GM18951 (cell line): ENCODE data around the gene KRTAP12-3.
"Not testable (repeated sequence)": the region's sequence is repeated elsewhere in the genome, so short reads cannot be mapped to it uniquely, and the experiment has no call there.

Experiments
- POLR2A ChIP-seq: IDR thresholded peaks from 4 replicates; pipeline ENCODE4 v1.6.1; 2011; ENCODE audit warnings: mild to moderate bottlenecking; ENCODE audit not compliant: insufficient read length, insufficient read depth; ENCODE audit errors: extremely low read depth
- in situ Hi-C: fragments of 300-500 bp; cut with MboI; formaldehyde crosslinking; loops from one replicate; pipeline ENCODE4 v1.12.0; 2022; ENCODE audit warnings: low sequenced_read_pairs, mixed read lengths, inconsistent platforms; ENCODE audit not compliant: unreplicated experiment

The KRTAP12-3 gene

DNA sequence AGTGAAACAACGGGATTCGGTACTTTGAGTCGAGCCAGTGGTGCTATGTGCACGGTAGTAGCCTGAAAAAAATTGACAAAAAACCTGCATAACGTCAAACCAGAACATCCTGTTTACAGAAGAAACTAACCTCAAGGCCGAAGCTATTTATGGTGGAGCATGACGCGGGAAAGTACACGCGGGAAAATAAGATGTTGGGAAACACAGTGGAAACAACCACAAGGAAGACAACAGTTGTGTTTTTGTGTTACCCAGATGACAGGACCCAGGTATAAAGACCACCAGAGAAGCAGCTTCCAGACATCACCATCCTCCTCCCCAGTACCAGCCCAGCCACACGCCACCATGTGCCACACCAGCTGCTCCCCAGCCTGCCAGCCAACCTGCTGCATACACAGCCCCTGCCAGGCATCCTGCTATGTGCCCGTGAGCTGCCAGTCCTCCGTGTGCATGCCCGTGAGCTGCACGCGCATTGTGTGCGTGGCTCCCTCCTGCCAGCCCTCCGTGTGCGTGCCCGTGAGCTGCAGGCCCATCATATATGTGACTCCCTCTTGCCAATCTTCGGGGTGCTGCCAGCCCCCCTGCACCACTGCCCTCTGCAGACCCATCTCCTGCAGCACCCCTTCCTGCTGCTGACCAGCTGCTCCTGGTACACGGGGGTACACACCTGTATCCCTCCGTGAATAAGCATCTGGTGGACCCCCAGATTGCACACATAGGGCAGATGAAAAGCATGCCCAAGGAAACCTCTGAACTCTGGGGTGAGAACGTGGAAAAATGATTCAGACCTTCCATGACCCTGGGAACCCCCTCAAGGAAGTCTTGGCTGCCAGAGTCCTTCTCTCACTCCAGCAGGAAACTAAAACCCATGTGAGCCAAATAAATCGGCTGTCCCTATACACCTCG, at the start of gene KRTAP12-3:
Gene KRTAP12-3 (plus strand): TSS at position 298 of the 906 bp plus-strand sequence. CDS start 48 bp downstream, at position 346.
- in situ Hi-C loops: no loop called here
- TF ChIP-seq POLR2A: no peak

DNA sequence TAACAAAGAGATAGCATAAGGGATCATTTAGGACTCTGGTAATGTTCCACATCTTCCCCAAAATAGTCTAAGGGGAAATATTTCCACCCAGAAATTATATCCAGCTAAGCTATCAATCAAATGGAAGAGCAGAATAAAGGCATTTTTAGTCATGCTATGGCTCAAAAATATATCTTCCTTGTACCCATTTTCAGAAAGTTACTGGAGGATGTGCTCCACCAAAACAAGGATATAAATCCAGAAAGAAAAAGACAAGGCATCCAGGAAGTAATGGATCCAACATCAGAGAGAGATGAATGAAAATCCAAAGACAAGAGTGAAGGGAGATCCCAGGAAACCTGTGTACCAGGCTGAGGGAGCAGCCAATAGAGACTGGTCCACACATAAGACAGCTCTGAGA, 48.5 kb upstream of the KRTAP12-3 start:
- in situ Hi-C loops: no loop called here
- no peak for TF ChIP-seq POLR2A

GRCh38 chr21:44610157-44610843, 47.4 kb upstream of the KRTAP12-3 start:
- in situ Hi-C loops: not testable (repeated sequence)

GRCh38 chr21:44611551-44611950, 46.2 kb upstream of the KRTAP12-3 start:
- no peak for TF ChIP-seq POLR2A
- in situ Hi-C loops: no loop called here

DNA sequence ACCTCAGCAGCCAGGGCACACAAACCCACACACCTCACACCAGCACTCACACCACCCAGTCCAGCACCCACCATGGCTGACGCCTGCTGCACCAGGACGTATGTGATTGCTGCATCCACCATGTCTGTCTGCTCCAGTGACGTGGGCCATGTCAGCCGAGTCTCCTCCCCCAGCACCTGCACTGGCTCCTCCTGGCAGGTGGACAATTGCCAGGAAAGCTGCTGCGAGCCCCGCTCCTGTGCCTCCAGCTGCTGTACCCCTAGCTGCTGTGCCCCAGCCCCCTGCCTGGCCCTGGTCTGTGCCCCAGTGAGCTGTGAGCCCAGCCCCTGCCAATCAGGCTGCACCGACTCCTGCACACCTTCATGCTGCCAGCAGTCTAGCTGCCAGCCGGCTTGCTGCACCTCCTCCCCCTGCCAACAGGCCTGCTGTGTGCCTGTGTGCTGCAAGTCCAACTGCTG, 45.7 kb upstream of the KRTAP12-3 start, which contains the start of gene KRTAP10-8:
Gene KRTAP10-8 (plus strand): TSS at position 51 of the 458 bp plus-strand sequence. CDS start 22 bp downstream, at position 73.
- no peak for TF ChIP-seq POLR2A
- in situ Hi-C loops: no loop called here

GRCh38 chr21:44612669-44613229, 45.0 kb upstream of the KRTAP12-3 start:
- in situ Hi-C loops: no loop called here
- no peak for TF ChIP-seq POLR2A

DNA sequence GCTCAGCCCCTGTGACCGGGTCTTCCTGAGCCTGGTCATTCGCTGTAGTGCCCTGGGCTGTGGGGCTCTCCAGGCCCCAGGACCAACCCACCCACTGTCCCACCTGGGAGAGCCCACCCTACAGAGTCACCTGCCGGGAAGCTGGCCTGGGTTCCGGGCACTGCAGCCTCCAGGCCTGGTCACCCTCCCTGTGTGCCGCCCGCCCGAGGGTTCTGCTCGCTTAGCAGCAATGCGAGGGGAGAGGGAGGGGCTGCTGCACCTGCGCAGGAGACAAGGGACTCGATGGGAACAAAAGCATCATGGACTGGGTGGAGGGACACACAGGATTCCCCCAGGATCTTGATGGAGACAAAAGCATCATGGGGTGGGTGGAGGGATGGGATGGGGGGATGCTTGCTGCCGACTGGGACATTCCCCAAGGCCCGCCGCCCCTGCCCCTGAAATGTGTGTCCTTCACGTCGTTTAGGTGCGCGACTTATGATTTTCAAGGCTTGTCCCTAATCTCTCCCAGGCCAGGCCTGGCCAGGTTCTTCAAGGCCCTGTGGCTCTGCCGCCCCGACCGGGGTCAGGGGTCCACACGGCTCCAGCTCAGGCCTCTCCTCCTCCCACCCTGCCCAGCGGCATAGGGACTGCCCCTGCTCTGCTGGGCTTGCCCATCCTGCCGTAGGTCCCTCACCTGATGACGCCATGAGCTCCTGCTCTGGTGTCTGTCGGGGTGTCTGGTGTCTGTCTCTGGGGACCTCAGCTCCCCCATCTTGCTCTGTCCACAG, 44.2 kb upstream of the KRTAP12-3 start:
- TF ChIP-seq POLR2A: no peak
- in situ Hi-C loops: no loop called here

DNA sequence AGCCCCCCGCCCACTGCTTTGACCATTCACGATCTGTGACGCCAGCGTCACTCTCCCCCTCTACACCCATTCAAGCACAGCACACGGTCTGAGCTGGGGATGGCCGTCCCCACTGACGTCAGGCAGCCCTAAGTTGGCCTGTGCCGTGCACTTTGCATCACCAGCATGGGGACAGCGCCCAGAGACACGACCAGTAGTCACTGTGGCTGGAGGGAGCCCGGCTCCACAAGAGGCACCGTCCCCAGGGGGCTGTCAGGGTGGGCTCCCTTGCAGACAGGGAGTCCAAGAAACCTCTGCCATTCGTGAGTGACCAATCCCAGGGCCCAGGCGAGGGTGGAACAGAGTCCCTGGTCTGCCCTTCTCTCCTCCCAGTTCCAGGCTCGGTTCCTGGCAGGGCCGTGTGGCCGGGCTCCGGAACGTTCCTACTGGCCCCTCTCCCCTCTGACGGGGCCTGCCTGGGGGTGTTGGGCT, 43.5 kb upstream of the KRTAP12-3 start:
- TF ChIP-seq POLR2A: no peak
- in situ Hi-C loops: no loop called here

GRCh38 chr21:44614961-44615391, 42.8 kb upstream of the KRTAP12-3 start:
- TF ChIP-seq POLR2A: no peak

DNA sequence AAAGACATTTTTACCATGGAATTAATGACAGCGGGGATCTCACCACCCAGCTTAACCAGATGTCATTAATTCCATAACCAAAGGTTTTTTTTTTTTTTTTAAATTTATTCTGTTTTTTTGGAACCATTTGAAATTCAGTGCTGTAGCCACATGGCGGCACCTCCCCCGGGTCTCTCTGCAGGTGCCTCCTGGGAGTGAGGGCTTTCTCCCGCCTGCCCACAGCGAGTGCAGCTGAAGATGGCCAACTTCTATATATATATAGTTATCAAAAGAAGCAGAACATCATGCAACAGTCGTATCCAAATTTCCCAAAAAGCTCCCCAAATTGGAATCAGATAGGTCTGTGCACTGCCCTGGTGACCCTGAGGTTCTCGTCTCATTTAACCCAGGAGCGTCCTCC, 42.3 kb upstream of the KRTAP12-3 start:
- TF ChIP-seq POLR2A: no peak
- in situ Hi-C loops: no loop called here

More at GRCh38 chr21:44614961-44615391, 42.8 kb upstream of the KRTAP12-3 start:
- in situ Hi-C loops: no loop called here

DNA sequence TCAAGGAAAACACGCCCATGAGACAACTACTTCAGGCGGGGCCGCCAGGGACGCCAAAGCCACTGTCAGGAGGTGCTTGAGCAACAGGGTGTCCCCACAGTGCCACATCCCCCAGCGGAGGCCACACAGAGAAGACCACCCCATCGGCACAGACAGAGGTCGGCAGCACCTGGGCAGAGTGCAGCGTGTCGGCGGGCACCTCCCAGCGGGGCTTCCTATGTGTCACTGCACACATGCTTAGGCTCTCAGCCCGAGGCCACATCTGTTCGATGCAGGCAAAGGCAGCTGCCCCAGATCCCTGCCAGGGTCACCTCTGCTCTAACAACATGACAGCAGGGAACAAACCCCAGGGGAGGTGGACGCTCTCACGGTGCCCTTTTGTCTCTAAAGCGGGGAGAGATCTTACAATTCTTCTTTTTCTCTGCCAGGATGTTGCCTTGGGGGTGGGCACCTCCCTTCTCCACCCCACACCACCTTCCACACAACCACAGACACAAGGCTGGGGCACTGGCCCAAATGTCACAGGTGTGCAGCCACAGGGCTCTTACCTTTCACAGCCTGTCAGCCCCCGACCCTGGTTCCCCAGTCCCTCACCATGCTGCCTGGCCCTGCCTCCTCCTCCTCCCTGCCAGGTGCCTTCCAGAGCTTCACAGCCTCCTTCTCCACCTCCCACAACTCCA, 41.7 kb upstream of the KRTAP12-3 start:
- TF ChIP-seq POLR2A: no peak
- in situ Hi-C loops: no loop called here

GRCh38 chr21:44616591-44616926, 41.2 kb upstream of the KRTAP12-3 start:
- TF ChIP-seq POLR2A: no peak
- in situ Hi-C loops: no loop called here
